Neural crest cell (in vitro differentiated cells): ENCODE results near the gene TCF19. TPM values are rescaled to one million over a fixed set of nuclear protein-coding genes. Genes with fewer than 3 reads are reported as not detected.

ENCODE experiments used
- DNase-seq: peaks from one replicate; pipeline ENCODE4 v3.0.0; 2021; ENCODE audit warnings: low read depth, mixed read lengths, low spot score
- H3K27ac Mint-ChIP-seq: one replicate; pipeline ENCODE4 v1.8.0; 2021; ENCODE audit warnings: mild to moderate bottlenecking, mixed read lengths; ENCODE audit not compliant: unreplicated experiment
- H3K27me3 Mint-ChIP-seq: 2 replicates; pipeline ENCODE4 v1.8.0; 2021; ENCODE audit warnings: low read depth, mild to moderate bottlenecking, mixed read lengths
- H3K36me3 Mint-ChIP-seq: 2 replicates; pipeline ENCODE4 v1.8.0; 2021; ENCODE audit warnings: low read depth, mild to moderate bottlenecking, mixed read lengths
- H3K4me1 Mint-ChIP-seq: 2 replicates; pipeline ENCODE4 v1.8.0; 2021; ENCODE audit warnings: mixed read lengths
- H3K4me3 Mint-ChIP-seq: one replicate; pipeline ENCODE4 v1.8.0; 2021; ENCODE audit warnings: mild to moderate bottlenecking, mixed read lengths
- H3K9me3 Mint-ChIP-seq: 2 replicates; pipeline ENCODE4 v1.8.0; 2021; ENCODE audit warnings: mixed read lengths
- CTCF ChIP-seq: fragments of 200-600 bp; sonication (generic); conservative IDR thresholded peaks from 2 replicates; pipeline ENCODE4 v1.5.0; 2021; ENCODE audit warnings: antibody characterized with exemption, mild to moderate bottlenecking
- total RNA-seq: library from RNA; stranded (reverse); gene quantifications from 2 replicates; pipeline ENCODE4 v1.2.1, GENCODE V29; 2021

The TCF19 gene
- total RNA-seq, 1 donor from 2014 or later = 21.7 TPM

GRCh38 chr6:31210123-31210522 lies 51.7 kb downstream of the TCF19 start:
- Mint-ChIP-seq H3K4me1 (peaks cover 35% of the 10 kb centered on the region), H3K9me3 (peaks cover 3% of the 10 kb centered on the region), H3K4me3 (no peak overlapping the region), H3K27ac (no peak overlapping the region), H3K36me3 (no peaks in the 10 kb centered on the region), H3K27me3 (no peaks in the 10 kb centered on the region)
- no peak for TF ChIP-seq CTCF
- DNase-seq = no peak

- H3K36me3 Mint-ChIP-seq = no peaks in the 10 kb centered on the region
- H3K4me3 Mint-ChIP-seq = no peak overlapping the region
- H3K27ac Mint-ChIP-seq = no peak overlapping the region
- peaks cover 3% of the 10 kb centered on the region for H3K9me3 Mint-ChIP-seq
- no peaks in the 10 kb centered on the region for H3K27me3 Mint-ChIP-seq
- TF ChIP-seq CTCF = no peak
- DNase-seq = no peak
- peaks cover 32% of the 10 kb centered on the region for H3K4me1 Mint-ChIP-seq
Measured at GRCh38 chr6:31210741-31211532, 52.5 kb downstream of the TCF19 start.

Other genes starting within 250 kb of the TCF19 start
- gene VARS2, start 244.4 kb upstream of the TCF19 start, total RNA-seq = 61.3 and 68.2 TPM in 2 replicates
- gene SFTA2, start 226.4 kb upstream of the TCF19 start, total RNA-seq = not detected in 2 replicates
- not detected in 2 replicates for gene MUCL3, start 217.6 kb upstream of the TCF19 start, total RNA-seq
- gene MUC21, start 174.9 kb upstream of the TCF19 start, total RNA-seq = not detected in 2 replicates
- gene MUC22, start 148.1 kb upstream of the TCF19 start, total RNA-seq = not detected in 2 replicates
- gene C6orf15, start 46.0 kb upstream of the TCF19 start, total RNA-seq = not detected in 2 replicates
- not detected in 2 replicates for gene PSORS1C1, start 43.8 kb upstream of the TCF19 start, total RNA-seq
- not detected in 2 replicates for gene CDSN, start 38.1 kb upstream of the TCF19 start, total RNA-seq
- gene PSORS1C2, start 19.5 kb upstream of the TCF19 start, total RNA-seq = not detected in 2 replicates
- gene CCHCR1, start 787 bp upstream of the TCF19 start, total RNA-seq = 46.7 and 48.6 TPM in 2 replicates
- not detected in 2 replicates for gene POU5F1, start 12.1 kb downstream of the TCF19 start, total RNA-seq
- 70.4 and 72.4 TPM in 2 replicates for gene HLA-C, start 113.5 kb downstream of the TCF19 start, total RNA-seq
- gene HLA-B, start 198.6 kb downstream of the TCF19 start, total RNA-seq = 29.5 and 35.5 TPM in 2 replicates
- gene MICA, start 245.0 kb downstream of the TCF19 start, total RNA-seq = 21.1 and 21.7 TPM in 2 replicates